Nephron progenitor cell (in vitro differentiated cells): ENCODE data around the gene LIN54.
"Not testable (repeated sequence)": the region's sequence is repeated elsewhere in the genome, so short reads cannot be mapped to it uniquely, and the experiment has no call there.

Source experiments
- DNase-seq: peaks from one replicate; pipeline ENCODE4 v3.0.0; 2021
- H3K27ac Mint-ChIP-seq: 2 replicates; pipeline ENCODE4 v1.8.0; 2021; ENCODE audit warnings: mild to moderate bottlenecking, moderate library complexity, mixed read lengths
- H3K27me3 Mint-ChIP-seq: 2 replicates; pipeline ENCODE4 v1.8.0; 2021; ENCODE audit warnings: mild to moderate bottlenecking, low read depth, mixed read lengths; ENCODE audit not compliant: poor library complexity
- H3K36me3 Mint-ChIP-seq: 2 replicates; pipeline ENCODE4 v1.8.0; 2021; ENCODE audit warnings: low read depth, mixed read lengths
- H3K4me1 Mint-ChIP-seq: 2 replicates; pipeline ENCODE4 v1.8.0; 2021; ENCODE audit warnings: mixed read lengths
- H3K4me3 Mint-ChIP-seq: 2 replicates; pipeline ENCODE4 v1.8.0; 2021; ENCODE audit warnings: mild to moderate bottlenecking, moderate library complexity, mixed read lengths
- H3K9me3 Mint-ChIP-seq: 2 replicates; pipeline ENCODE4 v1.8.0; 2021; ENCODE audit warnings: mild to moderate bottlenecking, moderate library complexity, mixed read lengths
- CTCF ChIP-seq: fragments of 200-600 bp; sonication (generic); IDR thresholded peaks from 2 replicates; pipeline ENCODE4 v1.5.0; 2021; ENCODE audit warnings: antibody characterized with exemption

Gene LIN54

GRCh38 chr4:83025563-83025962, 14.9 kb upstream of the LIN54 start:
- no peak for TF ChIP-seq CTCF
- no peak overlapping the region for H3K27ac Mint-ChIP-seq
- H3K4me3 Mint-ChIP-seq = no peak overlapping the region
- no peak for DNase-seq
- H3K27me3 Mint-ChIP-seq = peaks cover 54% of the 10 kb centered on the region
- H3K4me1 Mint-ChIP-seq = no peaks in the 10 kb centered on the region
- peaks cover 5% of the 10 kb centered on the region for H3K36me3 Mint-ChIP-seq
- H3K9me3 Mint-ChIP-seq = peaks cover 44% of the 10 kb centered on the region

- H3K4me3 Mint-ChIP-seq = no peak overlapping the region
- no peaks in the 10 kb centered on the region for H3K4me1 Mint-ChIP-seq
- peaks cover 40% of the 10 kb centered on the region for H3K27me3 Mint-ChIP-seq
- no peak overlapping the region for H3K27ac Mint-ChIP-seq
- H3K9me3 Mint-ChIP-seq = peaks cover 44% of the 10 kb centered on the region
- TF ChIP-seq CTCF = no peak
- DNase-seq = no peak
- peaks cover 5% of the 10 kb centered on the region for H3K36me3 Mint-ChIP-seq
Measured at GRCh38 chr4:83024233-83024632, 13.6 kb upstream of the LIN54 start.

- not testable (repeated sequence) for H3K4me3 Mint-ChIP-seq, H3K36me3 Mint-ChIP-seq, H3K4me1 Mint-ChIP-seq, H3K27ac Mint-ChIP-seq, DNase-seq
- H3K27me3 Mint-ChIP-seq = peaks cover 34% of the 10 kb centered on the region
- peaks cover 44% of the 10 kb centered on the region for H3K9me3 Mint-ChIP-seq
Measured at GRCh38 chr4:83023599-83023998, 13.0 kb upstream of the LIN54 start.

- Mint-ChIP-seq H3K9me3 (peaks cover 44% of the 10 kb centered on the region), H3K36me3 (peaks cover 5% of the 10 kb centered on the region), H3K27me3 (peaks cover 27% of the 10 kb centered on the region), H3K27ac (no peak overlapping the region), H3K4me1 (no peaks in the 10 kb centered on the region), H3K4me3 (no peak overlapping the region)
- DNase-seq = no peak
- no peak for TF ChIP-seq CTCF
Measured at GRCh38 chr4:83022724-83023450, 12.3 kb upstream of the LIN54 start.

- Mint-ChIP-seq H3K4me1 (no peaks in the 10 kb centered on the region), H3K36me3 (peaks cover 2% of the 10 kb centered on the region), H3K9me3 (peaks cover 23% of the 10 kb centered on the region), H3K4me3 (no peak overlapping the region), H3K27me3 (peaks cover 10% of the 10 kb centered on the region), H3K27ac (no peak overlapping the region)
- DNase-seq = no peak
- TF ChIP-seq CTCF = no peak
Measured at GRCh38 chr4:83019794-83020494, 9.3 kb upstream of the LIN54 start.

GRCh38 chr4:83013902-83014301, 3.3 kb upstream of the LIN54 start:
- no peaks in the 10 kb centered on the region for H3K27me3 Mint-ChIP-seq
- no peak for TF ChIP-seq CTCF
- H3K27ac Mint-ChIP-seq = no peak overlapping the region
- peaks cover 36% of the 10 kb centered on the region for H3K4me1 Mint-ChIP-seq
- H3K36me3 Mint-ChIP-seq = no peaks in the 10 kb centered on the region
- H3K9me3 Mint-ChIP-seq = peaks cover 7% of the 10 kb centered on the region
- peak overlapping the region; percentile 88 for H3K4me3 Mint-ChIP-seq
- no peak for DNase-seq
